LNCAP (cell line): ENCODE data around the gene SHB.

ENCODE experiments used
- CTCF ChIP-seq: fragments of 450-650 bp; IDR thresholded peaks from 2 replicates; pipeline ENCODE4 v1.5.1; 2017; ENCODE audit warnings: mild to moderate bottlenecking

The SHB gene

GRCh38 chr9:38041564-38042243 is 27.3 kb downstream of the SHB start:
- TF ChIP-seq CTCF, result no peak

GRCh38 chr9:38039907-38040682 is 28.9 kb downstream of the SHB start:
- TF ChIP-seq CTCF, result no peak

- no peak for TF ChIP-seq CTCF
Observed at GRCh38 chr9:38039090-38039906, 29.7 kb downstream of the SHB start.

GRCh38 chr9:38038307-38039089 is 30.5 kb downstream of the SHB start:
- TF ChIP-seq CTCF, result no peak

GRCh38 chr9:38037981-38038306 is 31.1 kb downstream of the SHB start:
- TF ChIP-seq CTCF, result no peak

GRCh38 chr9:38036359-38037084 is 32.5 kb downstream of the SHB start:
- no peak for TF ChIP-seq CTCF

GRCh38 chr9:38035873-38036272 is 33.2 kb downstream of the SHB start:
- no peak for TF ChIP-seq CTCF
